HG02981 (cell line): ENCODE data around the gene BLOC1S5.

Experiments used
- ATAC-seq: cut with Tn5 transposase; IDR thresholded peaks from one replicate; pipeline ENCODE4 v1.9.1; 2021; ENCODE audit warnings: mild to moderate bottlenecking, moderate library complexity; ENCODE audit not compliant: unreplicated experiment

BLOC1S5 gene

GRCh38 chr6:8082954-8083858 lies 19.0 kb upstream of the BLOC1S5 start:
- no peak for ATAC-seq

DNA sequence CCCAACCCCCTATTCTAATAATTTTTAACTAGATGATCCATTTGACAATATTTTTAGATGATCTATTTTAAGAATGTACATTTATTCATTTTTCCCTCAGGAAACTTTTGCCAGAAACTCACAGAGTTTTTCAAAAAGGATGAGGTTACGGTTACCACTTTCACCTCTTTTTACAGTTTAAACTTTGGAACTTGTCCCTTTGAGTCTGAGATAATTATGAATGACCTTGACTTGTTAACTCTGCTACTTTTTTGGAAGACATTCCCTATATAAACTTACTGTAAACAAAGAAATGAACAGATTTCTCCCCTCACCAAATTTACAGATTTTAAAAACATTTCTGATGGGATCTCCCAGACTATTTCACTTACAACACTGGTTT lies 18.4 kb upstream of the BLOC1S5 start:
- ATAC-seq, result no peak

- no peak for ATAC-seq
These were observed 16.4 kb upstream of the BLOC1S5 start for GRCh38 chr6:8080362-8081151.

DNA sequence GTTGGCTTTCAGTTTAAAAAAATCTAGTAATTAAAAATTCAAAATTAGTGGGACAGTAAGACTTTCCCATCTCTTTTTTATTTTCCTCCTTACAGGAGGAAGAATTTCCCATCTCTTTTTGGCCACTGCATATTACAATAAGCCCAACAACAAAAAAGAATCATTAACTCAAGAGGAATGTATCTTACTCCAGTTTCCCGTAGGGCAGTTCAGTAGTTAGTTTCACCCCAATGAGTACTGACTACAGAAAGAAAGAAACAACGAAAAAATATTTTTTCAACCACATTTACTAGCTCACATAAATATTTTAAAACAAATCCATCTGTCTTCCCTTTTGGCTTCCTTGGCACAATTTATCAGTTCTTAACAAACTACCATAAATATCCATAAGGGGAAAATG lies 14.9 kb upstream of the BLOC1S5 start:
- no peak for ATAC-seq

DNA sequence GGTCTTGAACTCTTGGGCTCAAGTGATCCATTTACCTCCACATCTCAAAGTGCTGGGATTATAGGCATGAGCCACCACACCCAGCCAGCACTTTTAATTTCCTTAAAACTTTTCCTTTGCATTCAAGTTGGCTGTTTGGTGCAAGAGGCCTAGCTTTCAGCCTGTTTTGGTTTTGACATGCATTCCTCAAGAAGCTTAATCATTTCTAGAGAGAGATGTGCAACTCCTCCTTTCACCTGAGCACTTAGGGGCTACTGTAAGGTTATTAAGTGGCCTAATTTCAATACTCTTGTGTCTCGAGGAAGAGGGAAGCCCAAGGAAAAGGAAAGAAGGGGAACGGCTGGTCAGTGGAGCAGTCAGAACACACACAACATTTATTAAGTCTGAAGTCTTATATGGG lies 13.8 kb upstream of the BLOC1S5 start:
- no peak for ATAC-seq

DNA sequence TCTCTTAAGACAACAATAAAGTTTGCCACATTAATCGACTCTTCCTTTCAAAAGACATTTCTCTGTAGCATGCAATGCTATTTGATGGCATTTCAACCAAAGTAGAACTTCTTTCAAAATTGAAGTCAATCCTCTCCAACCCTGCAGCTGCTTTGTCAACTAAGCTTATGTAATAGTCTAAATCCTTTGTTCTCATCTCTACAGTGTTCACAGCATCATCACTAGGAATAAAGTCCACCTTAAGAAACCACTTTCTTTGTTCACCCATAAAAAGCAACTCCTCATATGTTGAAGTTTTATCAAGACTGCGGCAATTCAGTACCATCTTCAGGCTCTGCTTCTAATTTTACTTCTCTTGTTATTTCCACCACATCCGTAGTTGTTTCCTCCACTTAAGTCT lies 11.5 kb upstream of the BLOC1S5 start:
- no peak for ATAC-seq

GRCh38 chr6:8075185-8075584 lies 11.0 kb upstream of the BLOC1S5 start:
- ATAC-seq, result no peak

- no peak for ATAC-seq
These were observed 10.0 kb upstream of the BLOC1S5 start for GRCh38 chr6:8074213-8074612.

- ATAC-seq, result no peak
These were observed 9.6 kb upstream of the BLOC1S5 start for GRCh38 chr6:8073758-8074157.

DNA sequence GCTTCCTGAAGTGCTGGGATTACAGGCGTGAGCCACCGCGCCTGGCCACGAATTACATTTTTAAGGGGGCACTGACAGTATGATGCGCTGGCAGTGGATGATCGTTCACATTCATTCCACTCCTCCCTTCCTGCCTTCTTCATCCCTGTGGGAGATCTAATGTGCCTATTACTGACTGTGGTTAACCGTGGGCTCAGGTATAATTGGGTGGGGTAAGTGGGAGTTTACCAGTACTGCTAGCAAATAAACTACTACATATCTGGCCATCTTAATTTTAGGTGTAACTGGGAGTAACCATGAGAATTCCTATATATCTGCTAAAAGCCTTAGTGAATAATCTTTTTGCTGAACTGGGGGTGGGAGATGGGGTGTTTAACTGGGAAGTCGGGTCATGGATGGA lies 6.5 kb upstream of the BLOC1S5 start:
- no peak for ATAC-seq

GRCh38 chr6:8069631-8070284 lies 5.6 kb upstream of the BLOC1S5 start:
- no peak for ATAC-seq

GRCh38 chr6:8069151-8069550 lies 5.0 kb upstream of the BLOC1S5 start:
- ATAC-seq, result no peak

GRCh38 chr6:8066108-8066507 lies 1.9 kb upstream of the BLOC1S5 start:
- no peak for ATAC-seq

DNA sequence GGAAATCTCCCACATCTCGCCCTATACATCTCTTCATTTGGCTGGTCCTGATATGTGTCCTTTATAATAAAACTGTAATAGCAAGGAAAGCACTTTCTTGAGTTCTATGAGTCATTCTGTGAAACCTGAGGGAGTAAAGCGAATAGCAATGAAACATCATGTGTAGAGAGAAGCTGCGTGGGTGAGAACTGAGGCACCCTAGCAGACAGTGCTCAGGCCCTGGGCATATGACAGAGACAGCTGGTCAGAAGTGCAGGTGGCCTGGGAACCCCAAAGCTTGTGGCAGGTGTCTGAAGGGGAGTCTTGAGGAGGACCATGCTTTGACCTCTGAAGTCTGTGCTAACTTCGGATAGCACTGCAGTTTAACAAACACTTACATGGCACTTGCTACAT lies 1.3 kb upstream of the BLOC1S5 start:
- ATAC-seq, result no peak

GRCh38 chr6:8064638-8065518 lies 689 bp upstream of the BLOC1S5 start:
- no peak for ATAC-seq

DNA sequence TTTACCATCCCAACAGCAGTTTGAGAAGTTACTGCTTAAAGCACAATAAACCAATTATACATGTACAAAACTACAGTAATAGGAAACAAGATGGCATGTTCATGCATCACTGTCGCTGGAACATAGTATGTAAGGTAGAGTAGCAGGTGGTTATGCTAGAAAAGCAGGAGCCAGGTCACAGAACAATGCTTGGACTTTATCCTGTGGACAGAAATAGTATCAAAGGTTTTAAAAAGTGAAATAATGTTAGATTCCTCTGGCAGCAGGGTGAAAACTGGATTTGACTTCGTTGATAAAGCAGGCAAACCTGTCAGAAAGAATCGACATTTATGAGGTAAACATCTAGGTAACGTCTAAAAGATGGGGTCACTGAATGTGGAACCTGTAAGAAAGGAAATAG lies 2.5 kb downstream of the BLOC1S5 start:
- ATAC-seq, result no peak

- ATAC-seq, result no peak
These were observed 3.8 kb downstream of the BLOC1S5 start for GRCh38 chr6:8060346-8060745.

DNA sequence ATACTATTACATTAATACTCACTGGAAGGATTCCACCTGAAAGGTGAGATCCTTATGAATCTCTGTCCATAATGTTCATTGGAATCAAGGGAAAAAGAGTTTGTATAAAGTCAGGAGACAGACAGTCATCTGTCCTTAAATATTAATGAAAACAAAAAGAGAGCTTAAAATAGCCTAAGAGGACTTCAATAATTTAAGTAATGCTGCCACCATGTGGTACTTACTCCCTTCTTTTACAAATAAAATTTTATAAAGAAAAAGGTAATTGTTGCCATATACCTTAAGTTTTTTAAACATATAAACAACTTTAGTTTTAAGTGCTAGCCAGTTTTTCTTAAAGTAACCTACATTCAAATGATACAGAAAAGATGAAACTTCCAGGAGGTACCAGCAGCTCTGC lies 5.1 kb downstream of the BLOC1S5 start:
- no peak for ATAC-seq

DNA sequence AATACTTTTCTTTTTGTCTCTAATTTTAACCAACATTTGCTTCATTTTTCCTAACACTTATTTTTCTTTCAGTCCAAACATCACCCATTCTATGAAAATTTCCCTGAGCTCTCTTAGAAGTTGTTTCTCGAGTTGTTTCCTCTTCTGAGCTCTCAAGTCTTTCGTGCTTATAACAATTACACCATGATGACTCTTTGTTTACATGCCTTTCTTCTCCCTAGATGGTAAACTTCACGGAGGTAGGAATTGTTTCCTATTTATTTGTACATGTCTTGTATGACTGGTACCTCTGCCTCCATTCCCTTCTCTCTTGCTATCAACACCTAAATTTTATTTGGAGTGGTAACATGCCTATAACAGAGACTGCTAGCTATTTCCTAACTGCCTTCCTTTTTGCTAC lies 6.4 kb downstream of the BLOC1S5 start:
- no peak for ATAC-seq

- ATAC-seq, result no peak
These were observed 6.9 kb downstream of the BLOC1S5 start for GRCh38 chr6:8057263-8057662.

DNA sequence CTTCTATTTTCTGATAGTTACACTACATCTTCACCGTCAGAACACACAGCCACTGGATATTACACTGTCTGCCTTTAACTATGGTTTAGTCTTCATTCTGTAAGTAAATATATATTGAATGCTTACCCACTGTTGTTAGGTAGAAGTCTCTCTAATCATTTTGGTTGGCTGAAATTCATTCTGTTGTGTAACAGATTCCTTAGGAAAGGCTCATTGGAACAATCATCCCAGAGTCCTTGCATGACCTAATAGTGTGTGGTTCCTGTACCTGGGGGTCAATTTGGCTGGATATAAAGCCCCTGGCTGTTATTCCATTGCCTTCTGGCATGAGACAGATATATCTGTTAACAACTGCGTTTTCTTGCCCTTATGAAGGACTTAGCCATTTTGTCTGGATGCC lies 9.9 kb downstream of the BLOC1S5 start:
- ATAC-seq, result no peak
